GM18508 (cell line): ENCODE data around the gene BBS10.
"Not testable (repeated sequence)": the region's sequence is repeated elsewhere in the genome, so short reads cannot be mapped to it uniquely, and the experiment has no call there.

Experiments used
- ATAC-seq: cut with Tn5 transposase; IDR thresholded peaks from one replicate; pipeline ENCODE4 v1.9.1; 2021; ENCODE audit warnings: moderate number of reproducible peaks; ENCODE audit not compliant: insufficient read depth, unreplicated experiment

BBS10 gene

GRCh38 chr12:76332606-76333005 lies 15.6 kb downstream of the BBS10 start:
- no peak for ATAC-seq

- no peak for ATAC-seq
These were observed 18.6 kb downstream of the BBS10 start for GRCh38 chr12:76329606-76330005.

GRCh38 chr12:76329159-76329558 lies 19.1 kb downstream of the BBS10 start:
- ATAC-seq = no peak

GRCh38 chr12:76319595-76320319 lies 28.5 kb downstream of the BBS10 start:
- ATAC-seq = not testable (repeated sequence)

GRCh38 chr12:76318773-76319594 lies 29.2 kb downstream of the BBS10 start:
- ATAC-seq = no peak

GRCh38 chr12:76317976-76318375 lies 30.2 kb downstream of the BBS10 start:
- no peak for ATAC-seq

GRCh38 chr12:76316468-76316867 lies 31.7 kb downstream of the BBS10 start:
- ATAC-seq = no peak

GRCh38 chr12:76313299-76313698 lies 34.9 kb downstream of the BBS10 start:
- no peak for ATAC-seq

- no peak for ATAC-seq
These were observed 35.9 kb downstream of the BBS10 start for GRCh38 chr12:76312315-76312714.

- no peak for ATAC-seq
These were observed 36.4 kb downstream of the BBS10 start for GRCh38 chr12:76311796-76312195.

- ATAC-seq = no peak
These were observed 38.1 kb downstream of the BBS10 start for GRCh38 chr12:76310110-76310509.

GRCh38 chr12:76308866-76309265 lies 39.3 kb downstream of the BBS10 start:
- no peak for ATAC-seq

GRCh38 chr12:76307083-76307482 lies 41.1 kb downstream of the BBS10 start:
- ATAC-seq = no peak

- no peak for ATAC-seq
These were observed 44.2 kb downstream of the BBS10 start for GRCh38 chr12:76303989-76304460.

- ATAC-seq = no peak
These were observed 44.9 kb downstream of the BBS10 start for GRCh38 chr12:76303365-76303764.

- ATAC-seq = no peak
These were observed 47.9 kb downstream of the BBS10 start for GRCh38 chr12:76300297-76300665.

- ATAC-seq = no peak
These were observed 48.5 kb downstream of the BBS10 start for GRCh38 chr12:76299536-76300296.
